SIG-M5 treated with dmso at 0.1 percent for 504 hours (cell line): ENCODE data around the gene UFM1.
"Not testable (repeated sequence)": the region's sequence is repeated elsewhere in the genome, so short reads cannot be mapped to it uniquely, and the experiment has no call there.

Experiments
- DNase-seq: peaks from one replicate; lab custom pipeline; 2025; ENCODE audit not compliant: unreplicated experiment; lab: John Stamatoyannopoulos, UW

The UFM1 gene

GRCh38 chr13:38363746-38364145 lies 14.1 kb downstream of the UFM1 start:
- not testable (repeated sequence) for DNase-seq

- DNase-seq = no peak
Observed at GRCh38 chr13:38365661-38366060, 16.0 kb downstream of the UFM1 start.

DNA sequence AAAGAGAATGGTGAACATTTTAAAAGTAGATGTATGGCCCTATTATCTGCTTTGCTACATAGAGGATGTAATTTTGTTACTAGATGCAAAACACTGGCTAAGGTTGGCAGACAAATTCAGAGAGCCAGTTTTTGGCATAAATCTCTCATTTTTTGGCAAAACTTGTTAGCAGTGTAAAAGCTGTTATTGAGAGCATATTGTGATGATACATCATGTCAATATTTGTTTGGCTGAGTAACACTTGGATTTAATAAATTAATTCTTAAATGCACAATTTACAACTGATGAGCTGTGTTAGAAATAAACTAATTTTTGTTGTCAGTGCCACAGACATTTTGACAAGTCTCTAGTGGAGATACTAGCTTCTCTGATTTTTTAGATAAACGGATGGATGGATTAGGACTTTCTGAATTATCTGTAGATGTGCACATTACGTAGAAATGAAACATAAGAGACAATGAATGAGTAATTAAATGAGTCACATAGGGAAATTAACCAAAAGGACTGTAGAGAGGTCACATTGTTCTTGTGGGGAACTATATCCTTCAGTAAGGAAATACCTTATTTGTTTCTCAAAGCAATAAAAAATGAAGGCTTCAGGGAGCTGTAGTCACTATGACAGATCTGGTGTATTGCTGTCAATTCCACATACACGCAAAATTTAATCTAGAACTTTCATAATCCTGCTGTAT lies 17.4 kb downstream of the UFM1 start:
- no peak for DNase-seq

- DNase-seq = no peak
Observed at GRCh38 chr13:38369058-38369457, 19.4 kb downstream of the UFM1 start.

DNA sequence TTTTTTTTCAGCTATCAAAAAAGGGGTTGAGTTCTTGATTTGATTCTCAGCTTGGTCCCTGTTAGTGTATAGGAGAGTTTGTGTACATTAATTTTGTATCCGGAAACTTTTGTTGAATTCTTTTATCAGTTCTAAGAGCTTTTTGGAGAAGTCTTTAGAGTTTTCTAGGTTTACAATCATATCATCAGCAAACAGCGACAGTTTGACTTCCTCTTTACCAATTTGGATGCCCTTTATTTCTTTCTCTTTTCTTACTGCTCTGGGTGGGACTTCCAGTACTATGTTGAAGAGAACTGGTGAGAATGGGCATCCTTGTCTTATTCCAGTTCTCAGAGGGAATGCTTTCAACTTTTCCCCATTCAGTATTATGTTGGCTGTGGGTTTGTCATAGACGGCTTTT lies 20.4 kb downstream of the UFM1 start:
- DNase-seq = not testable (repeated sequence)

DNA sequence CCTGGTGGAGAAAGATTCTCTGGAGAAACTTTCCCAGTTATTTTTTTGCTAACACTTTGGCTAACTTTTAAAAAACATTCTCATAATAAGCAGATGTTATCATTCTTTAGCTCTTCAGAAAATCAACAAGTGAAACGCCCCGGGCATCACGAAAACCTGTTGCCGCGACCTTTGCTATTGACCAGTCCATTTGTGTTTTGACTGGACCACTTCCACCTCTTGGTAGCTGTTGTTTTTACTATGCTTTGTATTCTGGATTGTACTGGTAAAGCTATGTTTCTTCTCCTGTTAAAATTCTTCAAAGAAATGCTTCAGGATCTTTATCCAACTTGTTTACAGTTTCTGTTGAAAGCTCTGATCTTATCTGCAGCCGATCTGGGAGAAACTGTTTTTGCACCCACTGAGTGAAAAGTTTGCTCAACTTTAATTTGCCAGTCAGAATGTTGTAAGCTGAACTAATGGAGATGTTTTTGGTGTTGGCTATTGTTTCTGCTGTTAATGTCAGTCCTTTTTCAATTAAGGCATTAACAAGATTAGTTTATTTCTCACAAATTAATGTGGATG lies 23.3 kb downstream of the UFM1 start:
- no peak for DNase-seq

DNA sequence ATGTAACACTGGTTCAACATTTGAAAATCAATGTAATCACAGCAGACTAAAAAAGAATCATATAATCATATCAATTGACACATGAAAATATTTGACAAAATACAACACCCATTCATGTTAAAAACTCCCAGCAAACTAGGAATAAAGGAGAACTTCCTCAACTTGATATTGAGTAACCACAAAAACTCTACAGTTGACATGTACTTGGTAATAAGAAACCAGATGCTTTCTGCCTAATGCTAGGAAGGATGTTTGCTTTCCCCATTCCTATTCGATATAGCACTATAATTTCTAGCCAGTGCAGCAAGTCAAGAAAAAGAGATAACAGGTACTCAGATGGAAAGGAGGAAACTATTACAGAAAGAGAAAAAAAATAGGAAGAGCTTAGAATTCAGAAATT lies 26.9 kb downstream of the UFM1 start:
- DNase-seq = peak; percentile 12

- DNase-seq = no peak
Observed at GRCh38 chr13:38381890-38382289, 32.2 kb downstream of the UFM1 start.

- no peak for DNase-seq
Observed at GRCh38 chr13:38382946-38383345, 33.3 kb downstream of the UFM1 start.

- no peak for DNase-seq
Observed at GRCh38 chr13:38384171-38384570, 34.5 kb downstream of the UFM1 start.

- no peak for DNase-seq
Observed at GRCh38 chr13:38385153-38385891, 35.7 kb downstream of the UFM1 start.

GRCh38 chr13:38386421-38386820 lies 36.8 kb downstream of the UFM1 start:
- DNase-seq = no peak

GRCh38 chr13:38391341-38391740 lies 41.7 kb downstream of the UFM1 start:
- no peak for DNase-seq

- DNase-seq = no peak
Observed at GRCh38 chr13:38394777-38395496, 45.3 kb downstream of the UFM1 start.

GRCh38 chr13:38395497-38395788 lies 45.8 kb downstream of the UFM1 start:
- DNase-seq = no peak

DNA sequence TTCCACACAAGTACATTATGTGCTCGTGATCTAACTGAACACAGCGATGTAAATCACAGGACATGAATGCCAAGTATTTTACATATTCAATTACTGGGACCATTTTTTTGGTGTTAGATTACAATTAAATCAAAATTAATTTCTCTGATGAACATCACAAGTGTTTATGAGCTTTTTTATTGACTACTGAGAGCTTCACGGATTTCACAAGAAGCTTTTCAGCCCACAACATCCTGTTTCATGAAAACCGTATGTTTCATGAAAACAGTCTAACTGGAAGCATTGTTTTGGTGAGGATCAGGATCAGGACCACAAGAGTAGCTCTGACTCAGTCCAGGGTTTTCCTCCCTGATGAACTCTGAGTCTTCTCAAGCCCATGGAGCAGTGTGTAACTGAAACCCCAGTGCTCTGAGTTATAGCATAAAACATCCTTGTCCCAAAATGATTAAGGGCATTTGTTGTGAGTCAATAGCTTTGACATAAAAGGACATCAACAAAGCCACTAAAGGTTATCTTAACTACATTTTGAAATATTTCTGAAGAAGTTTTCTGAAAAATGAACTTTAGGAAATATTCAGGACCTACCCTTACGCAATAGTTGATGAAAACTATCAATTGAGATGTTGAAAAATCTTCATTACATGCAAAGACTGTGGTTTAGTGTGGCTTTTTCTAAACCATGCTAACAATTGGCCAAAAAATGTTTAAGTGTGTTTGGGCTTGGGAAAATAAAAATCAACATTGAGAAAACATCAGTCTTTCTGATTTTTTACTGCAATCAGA lies 49.3 kb downstream of the UFM1 start:
- peak; percentile 33 for DNase-seq

- DNase-seq = no peak
Observed at GRCh38 chr13:38399535-38399934, 49.9 kb downstream of the UFM1 start.

DNA sequence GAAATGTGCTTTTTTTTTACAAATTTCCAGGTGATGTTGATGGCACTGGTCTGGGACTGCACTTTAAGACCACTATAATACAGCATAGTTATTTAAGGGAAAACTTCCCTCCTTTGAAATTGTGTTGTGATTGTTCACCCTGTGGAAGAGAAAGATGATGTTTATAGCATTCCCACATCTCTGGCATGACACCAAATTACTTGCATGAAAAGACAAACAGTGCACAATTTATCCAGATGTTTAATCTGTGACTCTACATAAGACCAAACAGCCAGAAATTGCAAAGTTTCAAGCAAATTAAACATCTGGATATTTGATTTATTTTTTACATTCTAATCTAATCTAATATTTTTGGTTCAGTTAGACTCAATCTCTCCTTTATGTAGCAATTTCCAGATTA lies 51.6 kb downstream of the UFM1 start:
- no peak for DNase-seq

GRCh38 chr13:38405216-38405615 lies 55.6 kb downstream of the UFM1 start:
- no peak for DNase-seq

GRCh38 chr13:38409771-38410170 lies 60.1 kb downstream of the UFM1 start:
- no peak for DNase-seq

DNA sequence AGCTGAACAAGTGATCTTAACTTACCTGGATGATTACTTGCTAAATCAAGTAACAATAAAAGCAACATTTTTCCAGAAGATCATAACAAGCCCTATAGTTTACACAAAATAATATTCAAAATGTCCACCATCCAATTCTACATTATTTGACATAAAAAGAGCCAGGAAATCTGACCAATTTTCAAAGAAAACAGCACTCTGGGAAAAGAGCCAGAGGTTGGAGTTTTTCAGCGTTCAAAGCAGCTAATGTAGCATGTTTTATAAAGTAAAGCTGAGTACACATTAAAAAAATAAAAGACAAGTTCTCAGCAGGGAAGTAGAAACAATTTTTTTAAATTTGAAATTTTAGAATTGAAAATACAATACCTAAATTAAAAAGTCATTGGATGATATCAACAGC lies 62.6 kb downstream of the UFM1 start:
- DNase-seq = no peak
